NCI-H2227 treated with DMSO at 0.1 percent for 48 hours (cell line): ENCODE data around the gene COL12A1.
"Not testable (repeated sequence)": the region's sequence is repeated elsewhere in the genome, so short reads cannot be mapped to it uniquely, and the experiment has no call there.

Experiments used
- DNase-seq: peaks from one replicate; lab custom pipeline; 2025; lab: John Stamatoyannopoulos, UW

The COL12A1 gene

DNA sequence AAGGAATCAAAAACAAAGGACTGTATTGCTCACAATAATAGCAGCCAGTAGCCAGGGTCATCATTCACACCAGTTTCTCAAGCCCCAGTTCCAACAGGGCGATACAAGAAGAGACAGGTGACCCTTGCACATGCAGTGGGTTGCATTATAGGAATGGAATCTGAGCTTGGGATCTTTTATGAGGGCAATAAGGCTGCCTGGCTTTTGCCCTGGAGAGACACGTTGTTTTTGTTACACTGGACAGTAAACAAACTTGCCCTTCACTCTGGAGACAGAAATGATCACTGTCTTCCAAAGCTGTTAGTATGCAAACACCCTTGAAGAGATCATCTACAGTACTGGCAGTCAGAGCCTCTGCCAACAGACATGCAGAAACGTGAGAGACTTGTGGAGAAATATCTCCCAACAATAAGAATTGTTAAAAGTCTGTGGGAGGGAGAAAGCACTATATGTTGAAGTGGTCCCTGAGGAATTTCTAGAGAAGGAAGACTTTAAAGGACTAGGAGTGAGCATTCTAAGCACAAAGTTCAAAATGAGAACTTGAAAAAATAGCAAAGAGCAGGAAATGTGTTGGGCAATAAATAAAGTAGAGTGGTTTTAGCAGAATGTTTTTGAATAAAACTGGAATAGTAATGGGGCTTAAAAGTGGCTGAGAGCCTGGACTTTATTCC, 6.2 kb upstream of the COL12A1 start:
- no peak for DNase-seq

DNA sequence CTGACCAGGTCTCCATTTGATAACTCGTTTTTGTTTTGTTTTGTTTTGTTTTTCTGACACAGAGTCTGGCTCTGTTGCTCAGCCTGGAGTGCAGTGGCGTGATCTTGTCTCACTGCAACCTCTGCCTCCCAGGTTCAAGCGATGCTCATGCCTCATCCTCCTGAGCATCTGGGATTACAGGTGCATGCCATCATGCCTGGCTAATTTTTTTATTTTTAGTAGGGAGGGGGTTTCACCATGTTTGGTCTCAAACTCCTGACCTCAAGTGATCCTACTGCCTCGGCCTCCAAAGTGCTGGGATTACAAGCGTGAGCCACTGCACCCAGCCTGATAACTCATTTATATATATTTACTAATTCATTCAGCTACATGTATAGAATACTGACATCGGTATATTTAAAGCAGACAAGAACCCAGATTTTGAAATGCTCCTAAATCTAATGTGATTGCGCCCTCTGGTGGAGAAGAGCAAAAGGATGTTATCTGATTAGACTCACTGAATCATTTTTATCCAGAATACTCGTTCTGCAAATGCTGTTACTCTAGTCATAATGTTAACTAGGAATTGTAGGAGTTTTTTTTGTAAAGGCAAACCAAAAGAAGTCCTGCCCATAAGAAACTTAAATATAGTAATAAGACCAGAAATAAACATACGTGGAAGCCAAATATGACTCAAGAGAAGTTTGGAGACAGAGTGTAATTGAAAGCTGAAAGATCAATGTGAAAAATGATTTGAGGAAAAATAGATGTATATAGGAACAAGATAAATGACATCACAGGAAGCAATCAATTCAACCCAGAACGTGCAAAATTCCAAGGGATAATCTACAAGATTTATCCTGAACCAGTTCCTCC, 5.3 kb upstream of the COL12A1 start:
- DNase-seq: peak; percentile 24

DNA sequence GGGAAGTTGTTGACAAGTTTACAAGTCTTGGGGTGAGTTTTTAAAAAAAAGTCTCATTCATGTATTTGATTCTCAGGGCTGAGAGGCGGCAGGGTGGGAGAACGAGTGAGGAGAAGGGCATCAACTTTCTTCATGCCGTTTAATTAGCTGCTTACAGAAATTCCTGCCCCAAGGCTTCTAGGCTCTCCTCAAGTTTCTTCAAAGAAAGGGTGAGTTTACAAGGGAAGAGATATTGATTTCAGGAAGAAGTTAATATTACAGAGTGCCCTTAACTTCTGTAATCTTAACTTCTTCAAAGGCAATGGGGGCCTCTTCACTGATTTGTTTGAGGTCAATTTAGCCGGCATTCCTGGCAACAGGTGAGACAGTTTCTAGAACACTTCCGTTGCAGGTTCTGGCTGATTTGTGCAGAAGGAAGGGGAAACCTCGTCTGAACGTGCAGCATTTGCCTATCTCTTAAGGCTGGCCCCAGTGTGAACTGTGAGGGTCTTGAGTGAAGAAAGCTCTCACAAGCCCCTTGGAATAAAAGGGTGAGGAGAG, 3.4 kb upstream of the COL12A1 start:
- no peak for DNase-seq

DNA sequence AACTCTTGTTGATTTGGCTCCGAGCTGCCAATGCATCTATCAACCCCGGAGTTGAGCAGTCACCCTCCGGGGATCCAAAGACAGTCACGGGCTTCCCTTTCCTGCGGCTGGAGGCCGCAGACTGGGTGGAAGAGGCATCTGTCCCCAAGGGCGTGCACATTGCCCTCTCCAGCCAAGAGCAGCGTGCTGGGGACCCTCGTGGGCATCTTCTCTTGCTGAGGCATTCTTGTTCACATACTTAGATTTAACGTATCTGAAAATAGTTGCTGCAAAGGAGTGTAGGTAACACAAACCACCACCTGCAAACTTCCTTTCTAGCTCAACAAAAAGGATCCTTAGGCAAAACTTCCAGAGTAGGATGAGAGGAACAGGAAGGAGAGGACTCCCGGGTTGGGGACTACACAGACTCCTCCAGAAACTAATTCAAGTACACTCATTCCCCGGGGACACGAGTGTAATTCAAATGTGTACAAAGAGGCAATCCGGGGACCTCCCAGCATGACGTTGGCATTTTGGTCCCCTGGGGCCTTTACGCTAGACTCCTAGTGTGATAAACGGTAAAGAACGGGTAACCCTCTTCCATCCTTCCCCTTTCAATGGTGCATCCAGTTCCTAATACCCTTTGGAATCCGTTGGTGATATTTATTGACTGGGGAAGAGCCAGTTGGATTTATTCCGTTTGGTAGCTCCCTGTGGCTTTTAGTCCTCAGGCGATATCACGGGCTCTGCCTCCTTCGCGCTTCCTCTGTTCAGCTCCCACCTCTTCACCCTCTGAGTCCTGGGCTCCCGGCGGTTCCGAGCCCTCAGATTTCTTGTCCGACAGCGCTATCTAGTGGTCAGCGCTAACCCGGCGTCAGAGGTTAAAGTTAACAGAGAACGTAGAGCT, 2.7 kb upstream of the COL12A1 start:
- peak; percentile 57 for DNase-seq

DNA sequence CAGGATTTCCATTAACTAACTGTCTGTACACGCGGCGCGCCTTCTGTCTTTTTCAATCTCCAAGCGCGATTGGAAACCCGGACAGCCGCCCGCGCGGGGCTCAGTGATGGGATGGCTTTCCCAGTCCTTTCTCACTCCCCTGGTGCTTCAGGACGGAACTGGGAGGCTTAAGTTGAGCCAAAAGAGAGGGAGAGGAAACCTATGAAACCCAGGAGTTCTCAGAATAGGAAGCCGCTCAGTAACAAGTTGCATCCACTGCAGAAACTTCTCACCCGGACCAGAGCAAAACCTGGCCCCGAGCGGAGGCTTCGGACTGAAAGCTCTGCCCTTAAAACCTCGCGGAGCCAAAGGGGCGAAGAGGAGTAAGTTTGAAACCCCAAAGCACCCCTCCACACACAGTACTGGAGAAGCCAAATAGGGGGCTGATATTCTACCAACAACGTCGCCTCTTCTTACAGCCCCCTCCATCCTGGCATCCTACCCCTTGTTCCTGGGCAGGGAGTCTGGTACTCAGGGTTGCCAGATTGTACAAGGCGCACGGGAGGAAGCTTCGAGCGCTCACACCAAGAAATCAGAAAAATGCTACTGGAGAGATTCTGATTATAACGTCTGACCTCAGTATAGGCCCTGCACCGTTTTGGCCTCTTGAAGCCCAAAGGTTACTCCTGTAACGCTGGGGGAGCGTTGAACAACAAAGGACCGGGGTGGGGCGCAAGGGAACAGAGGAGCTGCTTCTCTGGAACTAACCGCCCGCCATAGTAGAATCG, 906 bp upstream of the COL12A1 start:
- no peak for DNase-seq

DNA sequence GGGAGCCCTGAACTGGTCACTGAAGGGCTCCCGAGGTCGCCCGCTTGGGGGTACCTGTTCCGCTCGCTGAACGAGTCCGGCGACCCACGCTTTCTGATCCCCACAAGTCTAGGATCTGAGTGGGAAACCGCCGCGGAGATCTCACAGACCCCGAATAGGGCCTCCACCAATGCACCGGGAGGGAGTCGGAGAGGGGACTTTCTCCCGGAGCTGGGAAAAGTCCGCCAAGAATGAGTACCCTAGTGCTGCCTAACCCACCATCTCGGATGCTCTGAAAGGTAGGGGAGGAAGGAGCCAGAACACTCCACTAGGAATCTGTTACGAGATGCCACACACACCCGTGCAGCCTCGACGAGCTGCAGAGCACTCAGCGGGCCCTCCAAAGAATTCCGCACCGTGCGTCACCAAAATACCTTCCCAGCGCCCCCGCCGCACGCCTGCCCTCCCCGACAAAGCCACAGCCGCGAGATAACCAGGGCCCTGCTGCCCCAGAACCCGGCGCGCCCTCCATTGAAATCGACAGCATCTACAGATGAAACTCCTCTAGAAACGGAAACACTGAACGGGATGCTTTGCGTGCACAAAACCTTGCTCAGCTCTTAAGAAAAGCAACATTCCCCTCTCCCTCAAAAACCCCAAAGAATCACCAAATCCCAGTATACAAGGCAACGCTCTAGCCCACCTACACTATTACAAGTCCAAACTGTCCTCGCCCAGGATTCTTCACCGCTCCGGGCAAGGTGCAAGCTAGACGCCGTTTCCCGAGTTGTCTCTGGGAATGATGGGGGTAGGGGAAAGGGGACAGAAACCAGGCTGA, 686 bp downstream of the COL12A1 start:
- DNase-seq: no peak

DNA sequence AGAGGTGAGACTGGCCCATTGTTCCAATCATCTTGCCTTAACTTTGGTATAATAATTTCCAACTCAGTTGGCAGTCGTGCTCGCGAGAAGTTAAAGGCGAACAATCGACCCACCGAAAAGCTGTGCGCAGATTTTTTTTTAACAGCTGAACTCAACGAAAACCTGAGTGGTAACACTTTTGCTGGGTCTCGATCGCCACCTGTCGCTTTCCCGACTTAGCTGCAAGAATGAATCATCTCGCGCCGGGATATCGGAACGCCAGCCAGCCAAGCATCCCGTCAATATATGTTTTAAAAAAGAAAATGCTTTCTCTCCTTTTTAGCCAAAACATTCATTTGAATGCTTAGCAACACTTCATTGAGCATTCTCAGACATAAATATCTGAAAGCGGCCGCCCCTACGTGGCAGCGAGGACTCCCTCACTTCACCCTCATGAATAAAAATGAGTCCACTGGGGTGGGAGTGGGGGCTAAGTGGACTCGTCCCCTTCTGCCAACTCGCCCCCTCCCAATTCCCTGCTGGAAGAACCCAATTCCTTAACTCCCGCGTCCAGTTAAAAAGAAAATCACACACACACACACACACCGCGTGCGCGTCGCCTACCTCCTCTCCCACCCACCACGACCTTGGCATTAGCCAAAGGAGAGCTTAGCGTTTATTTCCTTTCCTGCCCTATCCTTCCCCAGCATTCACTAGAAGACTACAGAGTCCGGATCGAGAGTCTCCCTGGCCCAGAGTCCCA, 1.5 kb downstream of the COL12A1 start:
- DNase-seq: peak; percentile 9

DNA sequence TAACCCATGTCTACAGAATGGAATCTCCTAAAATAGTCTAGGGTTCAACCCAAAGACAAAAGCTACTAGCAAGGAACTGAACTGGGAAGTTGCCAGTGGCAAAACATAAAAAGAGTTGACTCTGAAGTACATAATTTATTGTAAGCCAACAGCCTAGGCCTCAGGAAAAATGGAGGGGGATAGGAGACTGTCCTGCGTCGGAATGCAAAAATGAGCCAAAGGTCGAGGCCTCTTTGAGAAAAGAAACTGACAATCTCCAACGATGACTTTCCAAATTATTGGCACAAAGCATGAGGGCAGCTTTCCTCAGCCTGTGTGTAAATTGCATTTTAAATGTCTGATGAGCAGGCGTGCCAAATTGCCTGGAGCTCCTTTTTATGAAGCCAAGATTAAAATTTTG, 2.1 kb downstream of the COL12A1 start:
- DNase-seq: no peak

DNA sequence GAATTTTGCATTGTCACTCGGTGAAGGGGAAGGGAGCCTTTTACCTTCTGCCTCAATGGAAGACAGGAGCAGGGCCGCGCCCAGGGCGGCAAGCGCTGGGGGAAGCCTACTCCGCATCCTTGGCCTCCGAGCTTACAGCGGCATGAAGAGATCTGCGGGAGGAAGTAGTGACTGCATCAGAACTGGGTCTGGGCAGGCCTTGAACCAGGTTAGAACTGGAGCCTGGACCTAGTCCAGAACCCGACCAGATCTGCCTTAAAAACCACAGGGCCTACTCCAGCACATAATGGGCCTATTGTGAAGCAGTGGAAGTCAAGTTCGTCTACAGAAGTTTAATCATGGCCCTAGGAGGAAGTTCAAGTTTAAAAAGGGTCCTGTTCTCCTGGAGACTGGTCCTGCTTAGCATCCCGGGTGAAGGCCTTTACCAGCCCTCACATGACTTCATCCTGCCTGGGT, 3.1 kb downstream of the COL12A1 start:
- DNase-seq: no peak

DNA sequence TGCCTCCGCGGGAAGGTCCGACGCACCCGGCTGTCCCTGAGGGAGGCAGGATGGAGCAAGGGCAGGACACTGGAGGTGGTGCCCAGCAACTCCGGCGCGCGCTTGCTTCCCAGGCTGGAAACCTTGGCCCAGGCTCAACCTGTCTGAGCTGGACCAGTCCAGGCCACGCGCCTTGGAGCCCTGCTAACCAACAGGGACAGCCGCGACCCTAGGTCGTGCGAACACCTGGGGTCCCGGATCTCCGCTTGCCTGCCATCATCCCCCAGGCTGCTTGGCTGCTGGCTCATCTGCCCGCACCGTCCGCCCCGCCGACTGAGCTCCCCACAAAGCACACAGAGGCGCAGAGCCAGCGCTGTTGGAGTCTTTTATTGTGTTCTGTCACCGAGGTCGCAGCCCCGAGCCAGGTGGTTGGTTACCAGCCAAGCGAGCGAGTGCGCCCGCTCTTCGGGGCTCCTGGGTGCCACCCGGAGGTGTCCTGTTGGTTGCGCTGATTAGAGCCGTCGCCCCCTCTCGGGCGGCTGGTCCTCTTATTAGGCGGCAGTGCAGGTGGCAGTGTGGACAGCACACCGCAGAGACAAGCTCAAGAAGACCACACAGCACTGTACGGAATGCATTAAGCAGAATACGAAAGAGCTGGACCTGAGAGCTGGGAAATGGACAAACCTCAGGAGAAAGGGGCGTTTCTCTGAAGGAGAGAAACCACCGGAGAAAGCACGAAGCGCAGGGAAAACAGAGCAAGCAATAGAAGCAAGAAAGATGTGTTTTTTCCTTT, 3.8 kb downstream of the COL12A1 start:
- no peak for DNase-seq

DNA sequence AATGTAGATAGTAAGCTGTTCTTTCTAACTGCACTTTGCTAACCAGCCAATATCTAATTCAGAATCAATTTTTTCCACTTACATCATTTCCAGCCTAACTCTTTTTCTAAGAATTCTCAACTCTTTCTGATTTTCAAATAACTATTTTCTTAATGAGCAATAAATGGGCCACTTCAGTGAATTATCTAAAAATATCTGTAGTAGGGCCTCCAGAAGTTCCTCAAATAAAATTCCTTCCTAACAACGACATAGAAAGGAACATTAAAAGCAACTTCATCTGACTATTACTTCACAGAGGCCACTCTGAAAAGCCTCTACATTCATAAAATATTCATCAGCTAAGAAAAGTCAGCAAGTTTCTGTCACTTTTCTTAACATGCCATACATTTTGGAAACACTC, 4.8 kb downstream of the COL12A1 start:
- no peak for DNase-seq

DNA sequence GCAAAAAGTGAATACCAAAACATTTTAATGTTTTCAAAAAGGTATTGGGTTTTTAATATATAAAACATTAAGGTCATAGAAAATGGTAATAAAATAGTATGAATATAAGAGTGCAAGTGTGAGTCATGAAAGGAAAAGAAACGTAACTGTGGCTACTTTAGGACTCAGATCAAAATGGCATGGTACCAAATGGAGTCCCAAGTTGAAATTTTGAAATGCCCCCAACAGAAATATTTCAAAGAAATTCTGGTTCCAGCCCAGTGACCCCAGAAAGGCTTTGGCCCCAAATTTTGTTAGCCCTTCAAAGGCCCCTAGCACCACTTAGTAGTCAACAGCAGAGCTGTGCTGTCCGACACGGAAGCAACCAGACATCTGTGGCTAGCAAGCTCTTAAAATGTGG, 6.0 kb downstream of the COL12A1 start:
- no peak for DNase-seq

DNA sequence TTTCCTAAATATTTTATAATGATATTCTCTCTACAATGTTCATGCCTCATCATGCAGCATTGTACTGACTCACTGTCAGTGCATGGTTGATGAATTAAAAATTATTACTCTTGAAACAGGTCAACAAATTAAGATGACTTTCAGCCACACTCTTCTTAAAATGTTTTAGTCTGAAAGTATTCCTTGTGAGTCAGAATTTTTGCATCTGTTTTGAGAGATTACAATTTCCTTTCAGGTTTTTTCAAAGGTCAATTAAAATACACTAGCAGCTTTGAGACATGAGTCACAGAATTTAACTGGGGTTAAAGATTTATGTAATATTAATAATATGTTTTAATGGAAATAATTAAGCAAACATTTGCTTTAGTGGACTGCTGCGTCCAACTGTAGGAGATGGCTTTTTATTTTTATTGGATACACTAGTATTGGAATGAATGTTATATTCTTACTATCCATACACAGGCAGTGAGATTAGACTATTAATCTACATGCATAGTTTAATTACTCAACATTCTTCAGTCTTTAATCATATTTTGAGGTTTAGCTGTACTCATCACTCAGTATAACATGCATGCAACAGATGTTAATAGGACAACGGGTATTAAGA, 9.7 kb downstream of the COL12A1 start:
- no peak for DNase-seq

DNA sequence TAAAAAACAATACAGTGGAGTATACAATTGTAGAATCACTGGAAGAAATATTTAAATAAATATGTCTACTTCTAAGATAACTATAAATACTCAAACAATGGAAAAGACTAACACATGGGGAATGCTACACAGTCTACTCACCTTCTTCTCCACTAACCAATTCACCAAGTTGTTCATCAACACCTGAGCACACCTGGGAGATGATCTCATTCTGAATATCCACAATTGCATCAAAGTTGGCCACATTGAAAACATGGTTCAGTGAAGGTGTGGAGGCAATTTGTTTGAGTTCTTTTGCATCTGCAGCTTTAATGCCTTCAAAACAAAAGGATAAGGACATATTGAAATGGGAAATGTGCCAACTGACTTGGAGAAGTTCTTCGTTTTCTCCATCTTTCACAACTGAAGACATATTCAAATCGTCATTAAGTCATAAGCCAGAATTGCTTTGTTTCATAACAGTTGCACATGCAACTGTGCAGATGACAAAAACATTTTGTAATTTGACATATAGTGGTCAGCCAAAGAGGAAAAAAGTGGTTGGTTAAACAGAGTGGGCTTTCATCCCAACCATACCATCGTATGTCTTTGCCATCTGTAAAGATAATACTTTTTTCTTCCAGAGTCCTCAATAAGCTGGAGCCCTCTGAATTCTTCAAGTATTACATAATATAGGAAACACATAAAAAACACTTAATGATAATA, 17.5 kb downstream of the COL12A1 start:
- no peak for DNase-seq

DNA sequence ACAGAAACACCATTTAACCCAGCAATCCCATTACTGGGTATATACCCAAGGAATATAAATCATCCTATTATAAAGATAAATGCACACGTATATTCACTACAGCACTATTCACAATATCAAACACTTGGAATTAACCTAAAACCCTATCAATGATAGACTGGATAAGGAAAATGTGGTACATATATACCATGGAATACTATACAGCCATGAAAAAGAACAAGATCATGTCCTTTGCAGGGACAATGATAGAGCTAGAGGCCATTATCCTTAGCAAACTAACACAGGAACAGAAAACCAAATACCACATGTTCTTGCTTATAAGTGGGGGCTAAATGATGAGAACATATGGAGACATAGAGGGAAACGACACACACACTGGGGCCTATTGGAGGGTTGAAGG, 19.3 kb downstream of the COL12A1 start:
- not testable (repeated sequence) for DNase-seq

DNA sequence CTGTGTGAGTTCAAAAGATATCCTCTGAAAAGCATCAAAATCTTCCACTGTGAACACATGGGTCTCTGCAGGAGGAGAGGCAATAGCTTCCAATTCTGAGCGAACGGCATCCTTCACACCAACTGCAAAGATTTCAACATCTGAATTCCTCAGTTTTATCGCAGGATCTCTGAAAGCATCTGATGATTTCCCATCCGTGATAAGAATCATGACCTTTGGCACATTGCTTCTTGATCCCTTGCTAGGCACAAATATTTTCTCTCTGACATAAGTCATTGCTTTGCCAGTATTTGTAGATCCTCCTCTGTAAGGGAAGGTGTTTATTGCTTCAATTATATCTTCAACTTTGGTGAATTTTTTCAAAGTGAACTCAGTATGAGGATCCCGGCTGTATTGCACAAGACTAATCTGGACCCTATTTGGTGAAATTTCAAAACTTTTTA, 22.7 kb downstream of the COL12A1 start:
- DNase-seq: no peak

DNA sequence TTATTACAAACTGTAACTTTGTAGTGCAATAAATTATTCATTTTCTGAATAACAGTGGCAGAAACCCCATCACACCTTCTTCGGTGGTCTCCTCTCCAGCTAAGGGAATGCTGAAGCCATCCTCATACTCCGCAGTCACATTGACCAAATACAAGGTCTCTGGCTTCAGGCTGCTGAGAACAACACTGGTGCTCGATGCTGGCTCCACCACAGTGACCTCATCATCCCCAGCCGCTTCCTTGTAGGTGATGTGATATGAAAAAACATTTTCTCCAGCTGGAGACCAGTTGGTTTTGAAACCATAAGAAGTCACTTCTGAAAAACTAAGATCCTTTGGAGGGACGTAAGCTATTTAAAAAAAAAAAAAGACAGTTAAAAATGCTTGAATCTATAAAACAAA, 25.0 kb downstream of the COL12A1 start:
- no peak for DNase-seq

DNA sequence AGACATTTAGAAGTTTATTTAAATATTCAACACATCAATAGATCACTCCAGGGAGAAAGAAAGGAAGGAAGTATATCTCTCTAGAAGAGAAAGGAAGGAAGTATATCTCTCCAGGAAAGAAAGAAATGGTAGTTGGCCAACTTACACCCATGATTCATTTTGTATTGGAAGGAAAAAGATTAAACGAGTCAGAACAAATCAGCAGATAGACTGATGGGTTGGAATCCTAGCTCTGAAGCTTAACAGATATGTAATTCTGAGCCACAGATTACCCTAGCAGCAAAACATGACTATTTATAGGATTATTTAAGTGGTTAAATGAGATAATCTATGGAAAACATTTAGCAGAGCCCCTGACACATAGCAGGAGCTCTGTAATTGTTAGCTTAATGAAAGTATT, 27.1 kb downstream of the COL12A1 start:
- DNase-seq: no peak
